ENCODE results near the gene ARL15. TPM values are rescaled to one million over a fixed set of nuclear protein-coding genes. Genes with fewer than 3 reads are reported as not detected.
A peak's percentile ranks its signal among the peaks of the same experiment; 100 is the strongest.

Gene ARL15
- polyA plus RNA-seq, 1 donor from 2014 or later, result 10.9 TPM

DNA sequence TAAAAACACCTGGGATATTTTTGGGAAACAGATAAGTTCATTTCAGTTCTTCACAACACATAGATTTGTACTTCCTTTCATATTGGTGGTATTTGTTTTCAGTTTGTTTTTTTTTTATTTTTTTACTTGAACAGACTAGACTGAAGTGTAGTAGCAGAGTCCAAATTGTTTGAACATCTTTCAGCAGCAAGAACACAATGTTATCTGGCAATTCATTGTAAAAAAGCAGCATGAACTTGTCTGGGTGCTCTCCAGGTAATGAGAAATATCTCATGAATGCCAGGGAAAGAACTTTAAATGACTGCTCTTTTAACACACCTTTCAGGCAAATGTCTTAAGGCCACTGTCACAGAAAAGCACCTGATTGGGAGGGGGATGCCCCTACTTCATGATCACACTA lies 113.4 kb downstream of the ARL15 start:
- no peak overlapping the region for H3K27ac Mint-ChIP-seq
- H3K27me3 Mint-ChIP-seq, result no peaks in the 10 kb centered on the region
- H3K4me1 Mint-ChIP-seq, result peaks cover 2 to 32% (median 12%) of the 10 kb centered on the region in 3 donors
- H3K4me3 Mint-ChIP-seq, result no peak overlapping the region
- H3K9me3 Mint-ChIP-seq, result peaks cover 0 to 16% (median 2%) of the 10 kb centered on the region in 3 donors
- H3K36me3 Mint-ChIP-seq, result no peaks in the 10 kb centered on the region

GRCh38 chr5:54195701-54196100 lies 114.7 kb downstream of the ARL15 start:
- no peak overlapping the region for H3K27ac Mint-ChIP-seq
- H3K9me3 Mint-ChIP-seq, result peaks cover 0 to 5% (median 0%) of the 10 kb centered on the region in 3 donors
- no peaks in the 10 kb centered on the region for H3K27me3 Mint-ChIP-seq
- no peak overlapping the region for H3K4me3 Mint-ChIP-seq
- H3K36me3 Mint-ChIP-seq, result no peaks in the 10 kb centered on the region
- H3K4me1 Mint-ChIP-seq, result peaks cover 4 to 43% (median 17%) of the 10 kb centered on the region in 3 donors

GRCh38 chr5:54194318-54194717 lies 116.1 kb downstream of the ARL15 start:
- peak overlapping the region in 1 of 3 donors; percentile 22 for H3K27ac Mint-ChIP-seq

DNA sequence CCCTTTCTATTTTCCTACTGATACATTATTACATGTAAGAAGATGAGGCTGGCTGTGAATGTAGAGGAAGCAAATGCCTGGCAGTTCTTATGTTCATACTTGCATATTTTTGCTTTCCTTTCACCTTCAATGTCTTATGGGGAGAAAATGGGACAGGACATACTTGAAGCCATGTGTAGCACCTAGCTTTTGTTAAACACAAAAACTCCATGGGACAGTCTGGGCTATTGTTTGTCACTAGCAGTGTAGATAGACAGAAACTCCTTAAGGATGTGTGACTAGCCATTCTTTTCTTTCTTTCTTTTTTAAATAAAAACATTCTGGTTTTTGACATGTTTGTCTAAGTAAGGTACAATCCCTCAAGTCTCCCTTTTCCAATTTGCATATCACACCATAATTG lies 122.7 kb downstream of the ARL15 start:
- no peaks in the 10 kb centered on the region for H3K9me3 Mint-ChIP-seq
- no peaks in the 10 kb centered on the region for H3K27me3 Mint-ChIP-seq
- H3K27ac Mint-ChIP-seq, result no peak overlapping the region
- peaks cover 9 to 29% (median 14%) of the 10 kb centered on the region in 3 donors for H3K4me1 Mint-ChIP-seq
- H3K36me3 Mint-ChIP-seq, result peaks cover 8% of the 10 kb centered on the region
- no peak overlapping the region for H3K4me3 Mint-ChIP-seq

More at GRCh38 chr5:54194318-54194717, 116.1 kb downstream of the ARL15 start:
- Mint-ChIP-seq H3K9me3 (no peaks in the 10 kb centered on the region), H3K36me3 (peaks cover 4% of the 10 kb centered on the region), H3K4me3 (no peak overlapping the region), H3K4me1 (peaks cover 4 to 45% (median 18%) of the 10 kb centered on the region in 3 donors), H3K27me3 (no peaks in the 10 kb centered on the region)

GRCh38 chr5:54186912-54187445 lies 123.4 kb downstream of the ARL15 start:
- Mint-ChIP-seq H3K9me3 (no peaks in the 10 kb centered on the region), H3K4me1 (peaks cover 9 to 28% (median 14%) of the 10 kb centered on the region in 3 donors), H3K4me3 (no peak overlapping the region), H3K36me3 (peaks cover 8% of the 10 kb centered on the region), H3K27ac (no peak overlapping the region), H3K27me3 (no peaks in the 10 kb centered on the region)

- Mint-ChIP-seq H3K27ac (no peak overlapping the region), H3K4me1 (peaks cover 9 to 25% (median 10%) of the 10 kb centered on the region in 3 donors), H3K4me3 (no peak overlapping the region), H3K9me3 (no peaks in the 10 kb centered on the region), H3K36me3 (peaks cover 8% of the 10 kb centered on the region), H3K27me3 (no peaks in the 10 kb centered on the region)
Measured at GRCh38 chr5:54186108-54186507, 124.3 kb downstream of the ARL15 start.

- Mint-ChIP-seq H3K27ac (no peak overlapping the region), H3K36me3 (peaks cover 7% of the 10 kb centered on the region), H3K4me1 (peaks cover 8 to 19% (median 9%) of the 10 kb centered on the region in 3 donors)
Measured at GRCh38 chr5:54184806-54185205, 125.6 kb downstream of the ARL15 start.

DNA sequence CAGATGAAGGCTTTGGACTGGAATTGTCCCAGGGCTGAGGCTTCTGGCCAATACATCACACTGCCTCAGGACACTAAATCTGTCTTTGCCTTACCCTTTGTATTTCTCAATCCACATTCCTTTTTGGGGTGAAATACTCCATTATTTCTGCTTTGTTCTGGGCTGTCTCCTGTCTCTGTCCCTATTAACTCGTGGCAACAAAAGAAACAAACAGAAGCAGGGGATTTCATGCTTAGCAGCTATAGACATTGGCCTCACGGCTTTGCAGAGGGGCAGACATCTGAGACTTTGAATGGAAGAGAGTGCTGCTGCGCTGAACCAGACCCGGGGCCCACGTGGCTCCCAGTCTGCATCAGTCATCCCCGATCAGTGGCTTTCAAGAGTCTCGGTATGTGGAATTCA lies 129.7 kb downstream of the ARL15 start:
- no peaks in the 10 kb centered on the region for H3K27me3 Mint-ChIP-seq
- peaks cover 6 to 21% (median 6%) of the 10 kb centered on the region in 3 donors for H3K4me1 Mint-ChIP-seq
- H3K9me3 Mint-ChIP-seq, result peaks cover 0 to 3% (median 0%) of the 10 kb centered on the region in 3 donors
- H3K27ac Mint-ChIP-seq, result peak overlapping the region in 1 of 3 donors; percentile 77
- no peak overlapping the region for H3K4me3 Mint-ChIP-seq
- peaks cover 4% of the 10 kb centered on the region for H3K36me3 Mint-ChIP-seq

More at GRCh38 chr5:54184806-54185205, 125.6 kb downstream of the ARL15 start:
- no peaks in the 10 kb centered on the region for H3K27me3 Mint-ChIP-seq
- no peaks in the 10 kb centered on the region for H3K9me3 Mint-ChIP-seq
- H3K4me3 Mint-ChIP-seq, result no peak overlapping the region

DNA sequence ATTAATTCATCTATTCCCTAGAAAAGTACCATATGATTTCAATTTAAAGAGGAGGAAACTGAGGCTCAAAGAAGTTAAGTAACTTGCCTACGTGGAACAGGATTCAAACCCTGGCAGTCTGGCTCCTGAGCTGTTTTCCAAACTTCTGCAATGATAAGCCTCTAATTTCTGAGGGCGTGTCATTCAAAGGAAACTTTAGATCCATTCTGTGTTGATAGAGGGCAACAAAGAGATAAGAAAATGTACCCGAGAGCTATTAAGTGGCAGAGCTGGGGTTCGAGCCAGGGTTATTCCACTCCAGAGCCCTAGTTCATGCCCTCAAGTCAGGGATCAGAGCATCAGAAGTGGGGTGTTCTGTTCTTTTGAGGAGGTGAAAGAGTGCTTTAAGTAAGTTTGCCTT lies 131.4 kb downstream of the ARL15 start:
- Mint-ChIP-seq H3K27ac (no peak overlapping the region), H3K27me3 (no peaks in the 10 kb centered on the region), H3K4me1 (peaks cover 8 to 22% (median 9%) of the 10 kb centered on the region in 3 donors), H3K36me3 (peaks cover 2% of the 10 kb centered on the region), H3K9me3 (peaks cover 0 to 3% (median 0%) of the 10 kb centered on the region in 3 donors), H3K4me3 (no peak overlapping the region)

- no peaks in the 10 kb centered on the region for H3K27me3 Mint-ChIP-seq
- peaks cover 11 to 25% (median 14%) of the 10 kb centered on the region in 3 donors for H3K4me1 Mint-ChIP-seq
- no peak overlapping the region for H3K4me3 Mint-ChIP-seq
- H3K36me3 Mint-ChIP-seq, result peaks cover 2% of the 10 kb centered on the region
- peaks cover 0 to 3% (median 0%) of the 10 kb centered on the region in 3 donors for H3K9me3 Mint-ChIP-seq
- no peak overlapping the region for H3K27ac Mint-ChIP-seq
Measured at GRCh38 chr5:54178207-54178606, 132.2 kb downstream of the ARL15 start.

DNA sequence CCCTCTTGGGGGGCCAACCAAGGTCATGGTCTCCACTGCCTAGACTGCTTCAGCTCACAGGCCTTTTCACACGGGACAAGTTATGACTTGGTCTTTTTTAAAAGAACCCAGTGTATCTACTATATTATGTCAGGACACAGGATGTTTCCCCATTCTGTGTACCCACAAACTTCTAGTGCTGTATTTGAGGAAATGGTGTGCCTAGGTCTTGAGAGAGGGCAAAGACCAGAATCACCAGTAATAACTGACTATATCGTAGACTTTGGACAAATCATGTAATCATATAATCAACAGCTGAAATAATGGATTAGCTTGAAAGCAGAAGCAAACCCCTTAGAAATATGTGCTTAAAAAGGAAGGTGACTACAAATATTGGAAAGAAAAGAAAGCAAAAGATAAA lies 133.3 kb downstream of the ARL15 start:
- Mint-ChIP-seq H3K4me1 (peaks cover 11 to 25% (median 14%) of the 10 kb centered on the region in 3 donors), H3K9me3 (peaks cover 0 to 3% (median 0%) of the 10 kb centered on the region in 3 donors), H3K36me3 (peaks cover 2% of the 10 kb centered on the region), H3K27me3 (no peaks in the 10 kb centered on the region), H3K27ac (no peak overlapping the region), H3K4me3 (no peak overlapping the region)

DNA sequence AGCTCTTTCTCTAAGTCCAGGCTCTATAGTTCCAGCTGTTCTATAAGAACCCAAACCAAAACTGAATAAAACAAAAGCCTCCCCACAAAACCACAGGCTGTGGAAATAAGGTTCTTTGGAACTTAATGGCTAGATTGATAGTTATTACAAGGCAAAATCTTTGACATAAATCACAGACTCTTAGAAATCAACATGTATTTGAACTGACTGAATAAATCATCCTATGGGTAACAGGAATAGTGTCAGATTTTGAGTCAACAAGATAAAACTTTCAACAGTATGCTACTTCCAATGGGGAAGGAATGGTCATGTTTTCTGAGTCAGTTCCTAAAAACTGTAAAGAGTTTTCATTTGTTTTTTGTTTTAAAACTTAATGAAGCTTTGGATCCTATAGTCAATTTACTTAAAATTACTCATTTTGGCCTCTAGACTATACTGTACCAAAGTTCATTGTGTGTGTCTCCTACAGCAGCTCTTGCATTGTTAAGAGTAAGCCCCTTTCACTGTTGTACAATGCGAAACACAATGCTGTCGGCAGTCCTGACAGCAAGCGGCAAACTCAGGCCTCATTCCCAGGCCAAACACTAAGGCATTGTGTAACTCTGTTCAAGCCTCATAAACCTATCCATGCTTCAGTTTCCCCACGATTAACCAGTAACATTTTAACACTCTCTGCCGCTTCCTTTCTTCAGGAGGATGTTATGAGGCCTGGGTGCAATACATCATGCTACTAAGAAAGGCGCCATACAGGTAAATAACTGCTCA lies 134.1 kb downstream of the ARL15 start:
- H3K4me1 Mint-ChIP-seq, result peaks cover 9 to 22% (median 15%) of the 10 kb centered on the region in 3 donors
- no peak overlapping the region for H3K4me3 Mint-ChIP-seq
- H3K27ac Mint-ChIP-seq, result no peak overlapping the region
- peaks cover 0 to 3% (median 0%) of the 10 kb centered on the region in 3 donors for H3K9me3 Mint-ChIP-seq
- peaks cover 2% of the 10 kb centered on the region for H3K36me3 Mint-ChIP-seq
- no peaks in the 10 kb centered on the region for H3K27me3 Mint-ChIP-seq

GRCh38 chr5:54173251-54173650 lies 137.1 kb downstream of the ARL15 start:
- peaks cover 9 to 15% (median 13%) of the 10 kb centered on the region in 3 donors for H3K4me1 Mint-ChIP-seq
- H3K27ac Mint-ChIP-seq, result no peak overlapping the region
- H3K36me3 Mint-ChIP-seq, result peaks cover 5% of the 10 kb centered on the region
- H3K27me3 Mint-ChIP-seq, result no peaks in the 10 kb centered on the region
- H3K4me3 Mint-ChIP-seq, result no peak overlapping the region
- peaks cover 0 to 3% (median 2%) of the 10 kb centered on the region in 3 donors for H3K9me3 Mint-ChIP-seq

DNA sequence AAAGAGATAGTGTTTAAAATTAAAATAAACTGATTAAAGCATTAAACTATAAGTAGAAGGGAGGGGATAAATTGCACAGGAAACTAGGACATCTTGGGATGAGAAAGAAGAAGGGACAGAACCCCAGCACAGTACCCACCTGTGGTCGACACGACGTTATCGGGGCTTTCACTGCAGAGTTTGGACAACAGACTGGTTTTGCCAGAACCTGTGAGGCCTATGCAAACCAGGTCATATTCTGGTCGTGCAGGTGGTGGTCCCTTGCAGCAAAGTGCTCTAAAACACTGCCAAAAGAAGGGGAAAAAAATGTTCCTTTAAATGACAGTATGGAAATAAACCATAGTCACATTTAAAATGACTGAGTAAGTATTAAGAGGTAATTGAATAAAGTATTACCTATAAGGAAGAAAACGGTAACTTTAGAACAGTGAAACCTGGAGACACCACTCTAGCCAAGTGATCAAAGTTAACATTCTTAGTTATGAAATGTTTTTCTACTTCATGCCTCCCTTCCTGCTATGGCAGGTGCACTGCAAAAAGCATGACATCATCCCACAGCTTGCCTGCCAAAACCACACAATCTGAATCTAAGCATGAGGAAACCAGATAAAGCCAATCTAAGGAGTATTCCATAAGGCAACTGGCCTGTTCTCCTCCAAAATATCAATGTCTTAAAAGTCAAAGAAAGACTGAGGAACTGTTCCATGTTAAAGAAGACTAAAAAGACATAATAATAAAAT lies 138.6 kb downstream of the ARL15 start:
- H3K4me3 Mint-ChIP-seq, result no peak overlapping the region
- peaks cover 8 to 13% (median 11%) of the 10 kb centered on the region in 3 donors for H3K4me1 Mint-ChIP-seq
- peaks cover 0 to 5% (median 2%) of the 10 kb centered on the region in 3 donors for H3K9me3 Mint-ChIP-seq
- H3K27me3 Mint-ChIP-seq, result no peaks in the 10 kb centered on the region
- H3K27ac Mint-ChIP-seq, result no peak overlapping the region
- H3K36me3 Mint-ChIP-seq, result peaks cover 11% of the 10 kb centered on the region

- Mint-ChIP-seq H3K36me3 (peaks cover 33% of the 10 kb centered on the region), H3K9me3 (peaks cover 0 to 6% (median 2%) of the 10 kb centered on the region in 3 donors), H3K27ac (no peak overlapping the region), H3K4me1 (peaks cover 0 to 9% (median 1%) of the 10 kb centered on the region in 3 donors), H3K4me3 (no peak overlapping the region), H3K27me3 (no peaks in the 10 kb centered on the region)
Measured at GRCh38 chr5:54165687-54166086, 144.7 kb downstream of the ARL15 start.
